ENCODE data around the gene MBLAC1.

The MBLAC1 gene

DNA sequence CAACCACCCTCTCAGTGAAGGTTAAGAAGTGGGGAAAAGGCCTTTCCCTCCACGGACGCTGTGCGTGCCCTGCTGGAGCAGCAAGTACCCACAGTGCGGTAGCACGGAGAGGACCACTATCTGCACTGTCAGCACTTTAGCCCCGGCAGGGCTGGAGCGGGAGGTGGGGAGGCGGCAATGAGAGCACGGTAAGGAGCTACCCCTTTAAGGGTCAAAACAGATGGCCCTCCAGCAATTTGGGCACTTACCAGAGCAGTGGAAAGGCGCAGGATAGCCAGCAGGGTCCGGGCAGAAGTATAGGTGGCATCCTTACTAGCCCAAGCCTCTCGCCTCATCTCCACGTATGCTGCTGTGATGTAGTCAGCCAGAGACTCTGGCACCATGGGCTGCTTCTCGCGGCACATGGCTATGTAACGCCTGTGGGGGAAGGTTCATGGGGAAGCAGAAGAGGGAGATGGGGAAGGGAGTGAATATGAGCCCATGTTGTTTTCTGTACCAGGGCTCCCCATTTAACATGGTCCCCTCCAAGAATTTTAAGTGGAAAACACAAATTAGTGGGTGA is 32.8 kb upstream of the MBLAC1 start:
- no peak for DNase-seq (ENCODE audit: low read depth, low spot score)
- no peak overlapping the region for H3K4me3 ChIP-seq (ENCODE audit: low read length)

- no peak overlapping the region for H3K4me3 ChIP-seq (ENCODE audit: low read length)
- DNase-seq (ENCODE audit: low read depth, low spot score), result no peak
These were observed 31.5 kb upstream of the MBLAC1 start for GRCh38 chr7:100095289-100095688.

- no peak for DNase-seq (ENCODE audit: low read depth, low spot score)
- no peak overlapping the region for H3K4me3 ChIP-seq (ENCODE audit: low read length)
These were observed 31.1 kb upstream of the MBLAC1 start for GRCh38 chr7:100095704-100096103.

DNA sequence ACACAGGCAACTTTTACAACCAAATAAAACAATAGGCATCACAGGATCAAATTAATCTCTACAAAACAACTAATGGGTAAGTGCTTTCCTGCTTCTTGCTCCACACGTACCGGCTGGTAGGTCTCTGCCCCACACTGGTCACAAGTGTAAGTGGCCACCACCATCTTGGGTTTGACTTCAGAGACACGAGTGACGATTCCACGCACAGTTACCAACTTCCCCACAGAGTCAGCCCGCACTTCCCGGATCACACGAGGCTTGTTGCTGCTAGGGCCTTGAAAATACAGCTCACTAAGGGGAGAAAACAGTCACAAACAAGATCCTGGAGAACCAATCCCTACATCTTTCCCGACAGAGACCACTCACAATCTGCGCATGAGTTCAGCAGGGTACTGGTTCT is 27.9 kb upstream of the MBLAC1 start:
- no peak overlapping the region for H3K4me3 ChIP-seq (ENCODE audit: low read length)
- DNase-seq (ENCODE audit: low read depth, low spot score), result no peak

DNA sequence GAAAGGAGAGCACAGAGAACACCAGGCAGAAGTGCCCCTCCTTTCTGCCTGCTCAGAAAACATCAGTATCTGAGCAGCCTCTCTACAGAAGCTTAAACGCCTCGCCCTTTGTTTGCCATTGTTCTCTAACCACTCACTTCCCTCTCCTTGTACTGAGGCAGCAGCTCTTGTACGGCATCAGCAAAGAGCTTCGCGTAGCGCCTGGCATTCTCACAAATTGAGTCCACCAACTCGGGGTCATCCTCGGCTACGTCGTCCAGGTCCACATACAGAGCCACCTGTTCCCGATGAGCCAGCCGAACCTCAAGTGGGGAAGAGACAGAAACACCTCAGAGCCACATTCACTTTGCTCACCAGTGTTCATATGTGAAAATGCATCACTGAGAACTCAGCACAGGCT is 27.3 kb upstream of the MBLAC1 start:
- peak overlapping the region; percentile 96 for H3K4me3 ChIP-seq (ENCODE audit: low read length)
- DNase-seq (ENCODE audit: low read depth, low spot score), result no peak

DNA sequence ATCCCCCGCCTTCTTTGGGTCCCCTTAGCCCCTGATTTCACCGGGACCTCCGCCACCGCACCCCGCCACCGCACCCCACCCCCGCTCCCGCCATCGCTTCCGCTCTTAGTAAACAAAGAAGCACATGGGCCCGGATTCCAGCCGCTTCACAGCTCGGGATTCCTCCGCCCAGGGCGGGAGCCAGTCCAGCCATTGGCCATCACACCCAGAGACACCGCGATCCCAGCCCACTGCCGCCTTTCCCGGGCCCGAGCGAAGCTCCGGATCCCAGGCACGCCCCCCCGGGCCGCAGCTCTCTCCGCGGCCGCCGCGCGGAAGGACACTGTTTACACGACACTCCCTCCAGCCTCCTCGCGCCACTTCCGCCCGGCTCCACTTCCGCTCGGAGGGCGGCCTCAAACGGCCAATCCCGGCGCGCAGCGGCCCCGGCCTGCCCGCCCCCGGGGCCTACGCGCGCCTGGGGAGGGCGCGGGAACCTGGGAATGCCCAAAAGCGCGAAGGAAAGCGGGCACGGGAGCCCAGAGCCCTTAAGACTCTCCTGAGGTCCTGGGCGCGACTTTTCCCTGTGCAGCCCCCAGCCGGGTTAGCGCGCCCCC is 26.2 kb upstream of the MBLAC1 start:
- peak overlapping the region; percentile 96 for H3K4me3 ChIP-seq (ENCODE audit: low read length)
- peak; percentile 90 for DNase-seq (ENCODE audit: low read depth, low spot score)

DNA sequence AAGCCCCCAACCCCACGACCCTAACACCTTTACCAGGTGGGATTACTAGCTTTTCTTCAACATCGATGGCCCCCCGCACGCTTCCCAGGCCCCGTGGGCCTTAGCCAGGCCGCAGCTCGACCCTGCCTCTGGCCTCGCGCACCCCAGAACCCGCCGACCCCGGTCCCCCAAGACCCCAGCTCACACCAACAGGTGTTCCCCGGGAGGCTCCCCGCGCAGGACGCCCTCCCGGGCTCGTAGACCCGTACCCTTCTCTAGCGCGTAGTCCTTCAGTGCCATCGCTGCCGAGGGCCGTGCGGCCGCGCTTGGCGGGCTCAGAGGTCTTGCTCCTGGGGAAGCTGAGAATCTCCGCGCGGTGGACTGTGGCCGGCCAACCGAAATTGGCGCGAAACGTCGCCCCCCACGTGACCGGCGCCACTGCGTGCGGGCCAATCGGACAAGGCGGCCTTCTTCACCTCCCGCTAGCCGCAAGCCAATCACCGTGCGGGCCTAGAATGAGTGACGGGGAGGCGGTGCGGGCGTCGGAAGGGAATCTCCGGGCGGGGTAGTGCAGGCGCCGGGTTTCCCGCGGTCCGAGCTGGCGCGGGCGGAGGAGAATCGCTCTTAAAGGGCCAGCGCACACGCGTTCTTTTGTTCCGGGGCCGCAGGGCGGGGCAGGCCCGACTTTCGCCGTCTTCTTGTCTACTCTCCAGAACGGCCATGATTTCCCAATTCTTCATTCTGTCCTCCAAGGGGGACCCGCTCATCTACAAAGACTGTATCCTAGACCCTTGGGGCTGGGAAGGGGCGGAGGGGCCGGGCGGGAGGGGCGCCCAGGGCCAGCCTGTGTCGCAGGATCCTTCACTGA is 25.5 kb upstream of the MBLAC1 start, which contains the start of the genes AP4M1 and MCM7:
Gene AP4M1 (plus strand): TSS at position 628 of the 847 bp plus-strand sequence. CDS start 72 bp downstream, at position 700.
Gene MCM7 (minus strand): TSS at position 382 of the 847 bp plus-strand sequence. CDS start 103 bp downstream, at position 279.
- DNase-seq (ENCODE audit: low read depth, low spot score), result peak; percentile 95
- peak within 1 kb of the TSS; percentile 96 for H3K4me3 ChIP-seq (ENCODE audit: low read length)

DNA sequence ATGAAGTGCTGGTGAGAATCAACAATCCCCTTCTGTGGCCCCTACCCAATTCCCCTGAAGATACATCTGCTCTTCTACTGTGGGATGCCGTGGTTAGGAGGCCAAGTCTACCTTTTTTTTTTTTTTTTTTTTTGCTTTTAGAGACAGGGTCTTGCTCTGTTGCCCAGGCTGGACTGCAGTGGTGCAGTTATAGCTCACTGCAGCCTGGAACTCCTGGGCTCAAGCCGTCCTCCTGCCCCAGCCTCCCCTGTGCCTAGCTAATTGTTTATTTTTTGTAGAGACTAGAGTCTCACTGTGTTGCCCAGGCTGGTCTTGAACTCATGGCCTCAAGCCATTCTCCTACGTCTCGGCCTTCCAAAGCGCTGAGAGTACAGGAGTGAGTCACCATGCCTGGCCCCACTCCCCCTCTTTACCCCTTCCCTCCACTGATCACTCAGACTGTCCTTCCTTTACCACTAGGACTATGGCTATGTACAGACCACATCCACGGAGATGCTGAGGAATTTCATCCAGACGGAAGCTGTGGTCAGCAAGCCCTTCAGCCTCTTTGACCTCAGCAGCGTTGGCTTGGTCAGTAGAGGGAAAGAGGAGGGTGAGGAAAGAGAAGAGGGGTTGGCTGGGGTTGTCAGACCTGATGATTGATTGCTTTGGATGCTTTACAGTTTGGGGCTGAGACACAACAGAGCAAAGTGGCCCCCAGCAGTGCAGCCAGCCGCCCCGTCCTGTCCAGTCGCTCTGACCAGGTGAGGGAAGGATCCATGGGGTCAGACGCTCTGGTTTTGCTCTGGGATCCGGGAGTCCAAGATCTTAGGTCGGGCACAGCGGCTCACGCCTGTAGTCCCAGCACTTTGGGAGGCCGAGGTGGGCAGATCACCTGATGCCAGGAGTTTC is 23.6 kb upstream of the MBLAC1 start:
- H3K4me3 ChIP-seq (ENCODE audit: low read length), result no peak overlapping the region
- no peak for DNase-seq (ENCODE audit: low read depth, low spot score)

DNA sequence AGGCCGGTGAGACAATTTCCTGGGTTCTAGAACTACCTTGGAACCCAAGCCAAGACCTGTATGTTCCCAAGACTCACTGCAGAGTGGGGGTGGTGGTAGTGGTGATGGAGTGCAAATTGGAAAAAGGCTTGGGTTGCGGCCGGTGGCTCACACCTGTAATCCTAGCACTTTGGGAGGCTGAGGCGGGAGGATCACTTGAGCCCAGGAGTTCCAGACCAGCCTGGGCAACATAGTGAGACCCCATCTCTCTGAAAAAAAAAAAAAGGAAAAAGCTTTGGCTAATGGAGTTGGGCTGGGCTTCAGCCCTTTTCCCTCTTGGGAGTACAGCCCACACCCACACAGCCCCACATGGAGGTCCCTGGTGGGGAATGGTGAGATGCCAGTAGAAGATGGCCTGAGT is 21.2 kb upstream of the MBLAC1 start:
- no peak for DNase-seq (ENCODE audit: low read depth, low spot score)
- no peak overlapping the region for H3K4me3 ChIP-seq (ENCODE audit: low read length)

GRCh38 chr7:100106633-100107032 is 20.1 kb upstream of the MBLAC1 start:
- DNase-seq (ENCODE audit: low read depth, low spot score), result no peak
- no peak overlapping the region for H3K4me3 ChIP-seq (ENCODE audit: low read length)

GRCh38 chr7:100107125-100107737 is 19.5 kb upstream of the MBLAC1 start:
- H3K4me3 ChIP-seq (ENCODE audit: low read length), result no peak overlapping the region
- DNase-seq (ENCODE audit: low read depth, low spot score), result no peak

DNA sequence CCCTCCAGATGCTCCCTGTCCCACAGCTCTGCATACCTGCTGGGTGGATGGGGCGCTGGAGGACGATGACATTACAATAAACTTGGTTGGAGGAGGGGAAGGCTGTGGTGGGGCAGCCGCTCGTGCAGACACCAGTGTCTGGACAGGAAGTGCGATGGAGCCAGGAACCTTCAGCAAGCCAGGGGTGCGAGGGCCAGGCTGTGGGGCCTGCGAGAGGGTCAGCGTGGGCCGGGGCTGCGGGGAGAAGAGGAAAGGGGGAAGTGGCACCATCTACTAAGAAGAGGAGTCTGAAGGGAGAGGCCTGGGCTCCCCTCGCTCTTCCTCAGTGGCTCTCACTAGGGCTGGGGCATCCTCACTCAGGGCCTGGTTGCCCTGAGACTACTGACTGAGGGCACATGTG is 18.9 kb upstream of the MBLAC1 start:
- DNase-seq (ENCODE audit: low read depth, low spot score), result no peak

DNA sequence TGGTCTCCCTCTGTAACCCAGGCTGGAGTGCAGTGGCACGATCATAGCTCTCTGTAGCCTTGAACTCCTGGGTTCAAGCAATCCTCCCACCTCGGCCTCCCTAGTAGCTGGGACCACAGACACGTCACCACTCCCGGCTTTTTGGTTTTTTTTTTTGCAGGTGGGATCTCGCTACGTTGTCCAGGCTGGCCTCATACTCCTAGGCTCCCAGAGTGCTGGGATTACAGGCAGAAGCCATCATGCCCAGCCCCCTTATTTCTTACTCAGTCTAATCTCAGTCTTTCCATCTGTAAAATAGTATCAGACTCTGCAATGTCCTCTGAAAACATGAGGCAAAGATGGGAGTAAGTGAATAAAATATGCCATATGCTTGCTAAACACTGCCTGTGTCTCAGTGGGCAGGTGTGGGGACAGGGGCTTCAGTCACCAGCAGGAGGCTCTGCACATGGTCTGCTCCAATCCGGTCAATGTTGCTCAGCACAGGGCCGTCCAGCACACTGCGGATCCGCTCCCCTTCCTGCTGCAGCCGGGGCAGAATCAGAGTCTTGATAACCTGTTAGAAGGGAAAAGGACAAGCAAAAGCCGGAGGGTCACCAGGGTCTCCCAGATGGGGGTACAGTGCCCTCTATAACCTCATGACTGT is 17.1 kb upstream of the MBLAC1 start:
- DNase-seq (ENCODE audit: low read depth, low spot score), result no peak
- H3K4me3 ChIP-seq (ENCODE audit: low read length), result no peak overlapping the region

More for the DNA sequence above, 18.9 kb upstream of the MBLAC1 start:
- no peak overlapping the region for H3K4me3 ChIP-seq (ENCODE audit: low read length)

GRCh38 chr7:100111156-100111555 is 15.6 kb upstream of the MBLAC1 start:
- H3K4me3 ChIP-seq (ENCODE audit: low read length), result no peak overlapping the region
- DNase-seq (ENCODE audit: low read depth, low spot score), result no peak

GRCh38 chr7:100111914-100112313 is 14.9 kb upstream of the MBLAC1 start:
- no peak for DNase-seq (ENCODE audit: low read depth, low spot score)
- no peak overlapping the region for H3K4me3 ChIP-seq (ENCODE audit: low read length)

- no peak overlapping the region for H3K4me3 ChIP-seq (ENCODE audit: low read length)
- DNase-seq (ENCODE audit: low read depth, low spot score), result no peak
These were observed 11.7 kb upstream of the MBLAC1 start for GRCh38 chr7:100115026-100115425.

DNA sequence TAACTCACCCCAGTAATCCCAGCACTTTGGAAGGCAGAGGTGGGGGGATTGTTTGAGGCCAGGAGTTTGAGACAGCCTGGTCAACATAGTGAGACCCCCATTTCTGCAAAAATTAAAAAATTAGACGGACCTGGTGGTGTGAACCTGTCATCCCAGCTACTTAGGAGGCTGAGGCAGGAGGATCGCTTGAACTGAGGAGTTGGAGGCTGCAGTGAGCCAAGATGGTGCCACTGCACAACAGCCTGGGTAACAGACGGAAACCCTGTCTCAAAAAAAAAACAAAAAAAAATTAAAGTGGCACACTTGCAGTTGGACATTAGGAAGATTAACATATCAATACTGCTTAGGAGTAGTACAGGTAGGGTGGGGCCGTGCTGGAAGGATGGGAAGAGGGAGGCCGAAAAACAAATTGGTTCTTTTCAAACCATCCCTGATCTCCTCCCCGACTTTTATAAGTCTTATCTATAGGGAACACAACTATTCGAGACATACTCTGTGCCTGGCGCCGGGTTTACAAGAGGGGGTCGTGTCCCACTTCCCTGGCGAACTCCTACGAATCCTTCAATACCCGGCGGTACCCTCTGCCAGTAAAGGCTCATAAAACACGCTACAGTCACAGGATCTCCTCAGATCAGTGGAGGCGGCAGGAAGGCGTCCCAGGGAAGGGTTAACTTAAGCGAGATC is 8.2 kb upstream of the MBLAC1 start:
- H3K4me3 ChIP-seq (ENCODE audit: low read length), result peak overlapping the region; percentile 80
- DNase-seq (ENCODE audit: low read depth, low spot score), result no peak
